ENCODE measurements around the gene RAB27B. TPM values are rescaled to one million over a fixed set of nuclear protein-coding genes. Genes with fewer than 3 reads are reported as not detected.

RAB27B gene
- total RNA-seq, 1 donor from 2014 or later = 1.6 TPM

DNA sequence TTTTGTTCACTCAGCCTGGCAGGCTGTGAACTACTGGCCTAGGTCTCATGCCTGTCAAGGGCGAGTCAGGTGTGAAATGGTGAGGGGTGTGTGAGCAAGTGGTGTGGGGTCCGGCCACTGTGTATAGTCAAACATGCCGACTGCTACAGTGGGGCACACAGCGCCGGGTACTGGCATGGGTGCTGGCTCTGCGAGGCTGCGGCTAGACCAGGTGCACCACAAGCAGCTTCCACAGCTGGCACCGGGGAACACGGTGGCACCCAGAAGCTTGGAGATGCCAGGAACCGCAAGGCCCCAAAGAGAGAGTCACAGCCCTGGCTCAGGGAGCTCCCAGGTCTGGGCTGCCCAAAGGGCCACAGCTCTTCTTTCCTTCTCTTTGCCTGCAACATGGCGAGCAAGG lies 81.3 kb downstream of the RAB27B start:
- H3K27me3 ChIP-seq (ENCODE audit: control insufficient read depth, insufficient read depth, low read length) = no peaks in the 10 kb centered on the region

DNA sequence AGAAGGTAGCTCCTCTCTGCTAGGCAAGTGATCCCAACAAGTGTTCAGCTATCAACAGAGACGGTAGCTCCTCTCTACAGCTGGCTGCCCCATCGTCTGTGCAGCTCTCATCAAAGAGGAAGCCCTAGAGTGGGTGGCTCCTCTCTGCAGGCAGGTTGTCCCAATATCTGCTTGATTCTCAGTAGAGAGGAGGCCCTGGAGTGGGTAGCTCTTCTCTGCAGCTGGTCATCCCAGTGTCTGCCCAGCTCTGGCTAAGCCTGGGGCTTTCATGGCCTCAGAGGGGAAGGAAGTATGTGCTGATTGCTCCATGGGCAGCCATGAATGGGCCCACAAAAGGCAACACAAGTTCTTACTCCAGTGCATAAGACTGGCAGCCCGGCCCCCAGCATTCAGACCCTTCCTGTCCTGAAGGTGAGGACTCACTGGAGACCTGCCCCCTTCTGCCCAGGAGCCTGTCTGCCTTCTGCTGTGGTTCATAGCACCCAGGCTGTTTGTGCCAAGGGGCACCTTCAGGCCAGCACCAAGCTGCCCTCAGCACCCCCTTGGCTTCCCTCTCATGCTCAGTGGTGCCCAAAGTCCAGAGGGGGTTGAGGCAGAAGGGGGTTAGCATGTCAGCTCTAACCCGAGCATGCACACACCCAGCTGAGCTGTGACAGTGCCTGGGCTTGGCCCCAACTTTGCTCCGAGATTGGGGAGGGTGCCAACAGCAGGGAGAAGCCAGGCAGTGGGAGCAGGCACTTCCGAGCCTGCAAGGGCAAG lies 82.1 kb downstream of the RAB27B start:
- H3K27me3 ChIP-seq (ENCODE audit: control insufficient read depth, insufficient read depth, low read length) = no peaks in the 10 kb centered on the region
- H3K4me3 ChIP-seq (ENCODE audit: low read depth, low read length) = no peak overlapping the region
- no peak for DNase-seq (ENCODE audit: low read depth)
- TF ChIP-seq, protein P1, sequence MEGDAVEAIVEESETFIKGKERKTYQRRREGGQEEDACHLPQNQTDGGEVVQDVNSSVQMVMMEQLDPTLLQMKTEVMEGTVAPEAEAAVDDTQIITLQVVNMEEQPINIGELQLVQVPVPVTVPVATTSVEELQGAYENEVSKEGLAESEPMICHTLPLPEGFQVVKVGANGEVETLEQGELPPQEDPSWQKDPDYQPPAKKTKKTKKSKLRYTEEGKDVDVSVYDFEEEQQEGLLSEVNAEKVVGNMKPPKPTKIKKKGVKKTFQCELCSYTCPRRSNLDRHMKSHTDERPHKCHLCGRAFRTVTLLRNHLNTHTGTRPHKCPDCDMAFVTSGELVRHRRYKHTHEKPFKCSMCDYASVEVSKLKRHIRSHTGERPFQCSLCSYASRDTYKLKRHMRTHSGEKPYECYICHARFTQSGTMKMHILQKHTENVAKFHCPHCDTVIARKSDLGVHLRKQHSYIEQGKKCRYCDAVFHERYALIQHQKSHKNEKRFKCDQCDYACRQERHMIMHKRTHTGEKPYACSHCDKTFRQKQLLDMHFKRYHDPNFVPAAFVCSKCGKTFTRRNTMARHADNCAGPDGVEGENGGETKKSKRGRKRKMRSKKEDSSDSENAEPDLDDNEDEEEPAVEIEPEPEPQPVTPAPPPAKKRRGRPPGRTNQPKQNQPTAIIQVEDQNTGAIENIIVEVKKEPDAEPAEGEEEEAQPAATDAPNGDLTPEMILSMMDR (IDR thresholded peaks at IDR 0.05; ENCODE audit: insufficient read depth, low read length, poor library complexity, severe bottlenecking) = no peak
- no peaks in the 10 kb centered on the region for H3K36me3 ChIP-seq (ENCODE audit: control insufficient read depth, insufficient read depth, low read length)

More for the DNA sequence above, 81.3 kb downstream of the RAB27B start:
- no peak for DNase-seq (ENCODE audit: low read depth)
- TF ChIP-seq, protein P1 (IDR thresholded peaks at IDR 0.05; ENCODE audit: insufficient read depth, low read length, poor library complexity, severe bottlenecking) = no peak
- Histone ChIP-seq H3K36me3 (ENCODE audit: control insufficient read depth, insufficient read depth, low read length) (no peaks in the 10 kb centered on the region), H3K4me3 (ENCODE audit: low read depth, low read length) (no peak overlapping the region)

DNA sequence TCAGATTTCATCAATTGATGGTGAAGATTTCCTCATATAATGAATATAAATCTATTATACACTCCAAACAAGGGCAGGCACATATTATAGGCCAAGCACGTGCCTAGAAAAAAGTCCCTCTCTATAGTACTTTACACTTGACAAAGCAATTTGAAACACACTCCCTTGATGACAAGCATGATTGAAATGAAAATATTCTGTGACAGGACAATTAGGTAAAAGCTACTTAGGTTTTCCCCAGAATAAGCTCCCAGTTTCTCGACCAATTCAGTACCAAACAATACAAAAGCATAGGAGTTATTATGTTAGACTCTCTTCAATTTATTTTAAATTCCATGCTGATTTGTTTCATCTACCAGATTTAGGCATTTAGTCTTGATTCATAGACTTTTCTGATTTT lies 83.3 kb downstream of the RAB27B start:
- H3K36me3 ChIP-seq (ENCODE audit: control insufficient read depth, insufficient read depth, low read length) = no peaks in the 10 kb centered on the region
- TF ChIP-seq, protein P1 (IDR thresholded peaks at IDR 0.05; ENCODE audit: insufficient read depth, low read length, poor library complexity, severe bottlenecking) = no peak
- H3K4me3 ChIP-seq (ENCODE audit: low read depth, low read length) = no peak overlapping the region
- no peak for DNase-seq (ENCODE audit: low read depth)
- no peaks in the 10 kb centered on the region for H3K27me3 ChIP-seq (ENCODE audit: control insufficient read depth, insufficient read depth, low read length)

DNA sequence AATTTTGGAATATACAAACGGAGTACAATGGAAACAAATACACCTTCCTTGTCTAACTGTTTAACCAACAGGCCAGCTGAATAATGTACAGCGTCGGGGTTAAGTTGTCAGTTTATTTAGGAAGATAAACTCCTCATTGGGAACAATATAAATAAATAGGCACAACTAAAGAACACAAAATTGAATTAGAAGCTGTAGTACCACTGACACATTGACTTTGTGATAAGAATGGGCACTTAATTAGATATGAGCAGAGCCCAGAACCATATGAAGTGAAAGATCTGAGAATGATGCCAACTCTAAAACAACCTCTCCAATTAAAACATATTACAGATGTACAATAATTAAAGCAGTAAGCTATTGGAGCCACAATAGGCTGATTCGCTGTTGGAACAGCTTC lies 86.5 kb downstream of the RAB27B start:
- Histone ChIP-seq H3K4me3 (ENCODE audit: low read depth, low read length) (no peak overlapping the region), H3K36me3 (ENCODE audit: control insufficient read depth, insufficient read depth, low read length) (no peaks in the 10 kb centered on the region), H3K27me3 (ENCODE audit: control insufficient read depth, insufficient read depth, low read length) (no peaks in the 10 kb centered on the region)
- TF ChIP-seq, protein P1 (IDR thresholded peaks at IDR 0.05; ENCODE audit: insufficient read depth, low read length, poor library complexity, severe bottlenecking) = no peak
- no peak for DNase-seq (ENCODE audit: low read depth)

DNA sequence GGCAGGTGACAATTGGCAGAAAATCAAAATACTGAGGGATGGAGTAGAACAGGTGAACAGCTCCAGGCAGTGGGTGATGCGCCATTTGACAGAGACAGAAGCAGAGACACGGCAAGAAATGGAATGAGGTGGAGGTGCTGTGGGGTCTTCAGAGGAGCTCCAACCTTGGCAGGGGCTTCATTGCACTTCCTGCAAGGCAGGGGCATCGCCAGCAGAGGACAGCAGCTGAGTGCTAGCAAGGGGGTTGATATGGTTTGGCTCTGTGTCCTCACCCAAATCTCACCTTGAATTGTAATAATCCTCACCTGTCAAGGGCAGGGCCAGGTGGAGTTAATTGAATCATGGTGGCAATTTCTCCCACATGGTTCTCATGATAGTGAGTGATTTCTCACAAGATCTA lies 88.2 kb downstream of the RAB27B start:
- no peaks in the 10 kb centered on the region for H3K27me3 ChIP-seq (ENCODE audit: control insufficient read depth, insufficient read depth, low read length)

More for the DNA sequence above, 88.2 kb downstream of the RAB27B start:
- DNase-seq (ENCODE audit: low read depth) = no peak
- TF ChIP-seq, protein P1 (IDR thresholded peaks at IDR 0.05; ENCODE audit: insufficient read depth, low read length, poor library complexity, severe bottlenecking) = no peak
- Histone ChIP-seq H3K36me3 (ENCODE audit: control insufficient read depth, insufficient read depth, low read length) (no peaks in the 10 kb centered on the region), H3K4me3 (ENCODE audit: low read depth, low read length) (no peak overlapping the region)

All from kidney epithelial cell (primary cell).